ENCODE data around the gene RBM28.

GRCh38 chr7:128389618-128390329, 46.1 kb upstream of the RBM28 start:
- TF ChIP-seq CTCF (IDR thresholded peaks at IDR 0.05) (no peak), POLR2AphosphoS5 (IDR thresholded peaks at IDR 0.05) (no peak)
